ENCODE results near the gene LYRM2. TPM values are rescaled to one million over a fixed set of nuclear protein-coding genes. Genes with fewer than 3 reads are reported as not detected.

Gene LYRM2
- total RNA-seq, 4 donors from 2014 or later, result 18.3 to 33.4 (median 21.9) TPM

DNA sequence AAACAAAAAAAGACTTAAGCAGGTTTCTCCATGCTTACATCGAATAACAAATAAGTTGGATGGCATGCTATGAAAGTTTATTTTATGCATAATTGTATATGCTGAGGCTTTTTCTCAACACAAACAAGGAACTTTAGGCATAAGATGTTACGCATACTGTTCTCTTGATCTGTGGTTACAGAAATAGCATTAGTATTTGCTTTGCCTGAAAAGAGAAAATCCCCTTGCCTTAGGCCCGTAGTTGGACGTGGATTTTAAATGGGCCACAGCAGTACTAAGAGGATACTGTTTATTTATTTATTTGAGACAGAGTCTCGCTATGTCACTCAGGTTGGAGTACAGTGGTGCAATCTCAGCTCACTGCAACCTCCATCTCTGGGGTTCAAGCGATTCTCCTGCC lies 19.0 kb downstream of the LYRM2 start:
- H3K27ac ChIP-seq, result no peak overlapping the region
- H3K4me1 ChIP-seq, result no peaks in the 10 kb centered on the region
- no peak overlapping the region for H3K4me3 ChIP-seq
- no peak for TF ChIP-seq POLR2A (IDR thresholded peaks at IDR 0.05)
- TF ChIP-seq POLR2AphosphoS5 (IDR thresholded peaks at IDR 0.05), result no peak
- TF ChIP-seq EP300 (IDR thresholded peaks at IDR 0.05), result no peak
- no peak for TF ChIP-seq CTCF (IDR thresholded peaks at IDR 0.05)
- ATAC-seq, result no peak
- H3K27me3 ChIP-seq, result no peaks in the 10 kb centered on the region
- H3K36me3 ChIP-seq, result peaks cover 0 to 53% of the 10 kb centered on the region in 2 donors
- H3K9me3 ChIP-seq, result no peaks in the 10 kb centered on the region
- 95 to 96% methylated on average over 6 of the region's 6 CpGs for WGBS, 2 donors (ENCODE audit: low coverage in 1 of 2)

GRCh38 chr6:89618026-89618425 lies 20.5 kb downstream of the LYRM2 start:
- Histone ChIP-seq H3K9me3 (no peaks in the 10 kb centered on the region), H3K27ac (no peak overlapping the region), H3K4me3 (no peak overlapping the region), H3K4me1 (no peaks in the 10 kb centered on the region), H3K27me3 (no peaks in the 10 kb centered on the region), H3K36me3 (peaks cover 0 to 39% of the 10 kb centered on the region in 2 donors)
- no peak for ATAC-seq
- TF ChIP-seq CTCF (IDR thresholded peaks at IDR 0.05) (no peak), POLR2AphosphoS5 (IDR thresholded peaks at IDR 0.05) (no peak), POLR2A (IDR thresholded peaks at IDR 0.05) (no peak), EP300 (IDR thresholded peaks at IDR 0.05) (no peak)
- 91 to 93% methylated on average over 5 to 6 of the region's 6 CpGs for WGBS, 2 donors (ENCODE audit: low coverage in 1 of 2)

- no peak for TF ChIP-seq POLR2A (IDR thresholded peaks at IDR 0.05)
- no peak for TF ChIP-seq CTCF (IDR thresholded peaks at IDR 0.05)
- no peak for TF ChIP-seq POLR2AphosphoS5 (IDR thresholded peaks at IDR 0.05)
- no peak for TF ChIP-seq EP300 (IDR thresholded peaks at IDR 0.05)
- no peak for ATAC-seq
- no peaks in the 10 kb centered on the region for H3K27me3 ChIP-seq
- 100% methylated on average over 2 to 3 of the region's 5 CpGs for WGBS, 2 donors (ENCODE audit: low coverage in 1 of 2)
- H3K27ac ChIP-seq, result no peak overlapping the region
- H3K36me3 ChIP-seq, result peaks cover 0 to 35% of the 10 kb centered on the region in 2 donors
- no peaks in the 10 kb centered on the region for H3K9me3 ChIP-seq
- no peak overlapping the region for H3K4me3 ChIP-seq
- no peaks in the 10 kb centered on the region for H3K4me1 ChIP-seq
Observed at GRCh38 chr6:89616531-89616930, 22.0 kb downstream of the LYRM2 start.

DNA sequence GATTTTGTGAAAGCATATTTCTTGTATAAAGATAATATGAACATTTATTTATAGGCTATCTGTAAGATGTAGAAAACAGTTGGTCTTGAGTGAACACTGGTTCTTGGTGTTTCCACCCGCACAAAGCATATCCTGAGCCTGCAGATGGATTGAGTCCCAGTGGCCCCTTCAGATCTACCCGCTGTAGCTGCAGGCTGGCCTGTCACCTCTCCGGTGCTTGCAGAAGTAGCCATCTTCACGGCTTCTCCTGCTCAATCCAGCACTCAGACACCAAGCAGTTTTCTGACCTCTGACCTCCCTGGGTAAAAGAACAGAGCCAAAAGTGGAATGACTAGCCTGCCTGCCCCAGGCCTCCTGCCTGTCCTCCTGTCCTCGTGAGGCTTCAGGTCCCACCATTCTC lies 22.7 kb downstream of the LYRM2 start:
- no peak for ATAC-seq
- H3K9me3 ChIP-seq, result no peaks in the 10 kb centered on the region
- no peak overlapping the region for H3K4me3 ChIP-seq
- WGBS, 2 donors (ENCODE audit: low coverage in 1 of 2), result 86% methylated on average over 5 of the region's 5 CpGs; no CpG with 5 or more reads in 1 of the 2 donors
- TF ChIP-seq POLR2A (IDR thresholded peaks at IDR 0.05) (no peak), POLR2AphosphoS5 (IDR thresholded peaks at IDR 0.05) (no peak)
- no peak overlapping the region for H3K27ac ChIP-seq
- peaks cover 0 to 28% of the 10 kb centered on the region in 2 donors for H3K36me3 ChIP-seq
- H3K27me3 ChIP-seq, result no peaks in the 10 kb centered on the region
- H3K4me1 ChIP-seq, result no peaks in the 10 kb centered on the region

DNA sequence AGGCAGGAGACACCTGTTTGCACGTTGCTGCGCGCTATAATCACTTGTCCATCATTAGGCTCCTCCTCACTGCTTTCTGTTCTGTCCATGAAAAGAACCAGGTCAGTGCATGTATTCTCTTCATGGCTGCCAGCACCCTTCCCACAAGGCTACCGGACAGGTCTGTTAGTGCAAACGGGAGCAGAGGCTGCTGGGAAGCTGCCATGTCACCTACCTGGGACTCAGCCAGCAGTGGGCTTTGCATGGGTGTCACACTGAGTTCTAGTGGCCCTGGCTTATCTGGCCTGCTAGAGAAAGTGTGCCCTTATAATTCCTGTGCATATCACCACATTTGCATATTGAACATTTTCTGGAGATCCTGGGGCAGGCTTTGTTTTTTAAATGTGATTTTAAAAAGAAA lies 24.8 kb downstream of the LYRM2 start:
- Histone ChIP-seq H3K36me3 (peaks cover 0 to 19% of the 10 kb centered on the region in 2 donors), H3K4me1 (no peaks in the 10 kb centered on the region), H3K27me3 (no peaks in the 10 kb centered on the region), H3K9me3 (no peaks in the 10 kb centered on the region), H3K27ac (no peak overlapping the region), H3K4me3 (no peak overlapping the region)
- WGBS, 2 donors (ENCODE audit: low coverage in 1 of 2), result 62 to 86% methylated on average over 5 of the region's 5 CpGs
- no peak for ATAC-seq
- no peak for TF ChIP-seq POLR2A (IDR thresholded peaks at IDR 0.05)
- TF ChIP-seq CTCF (IDR thresholded peaks at IDR 0.05), result no peak
- TF ChIP-seq POLR2AphosphoS5 (IDR thresholded peaks at IDR 0.05), result no peak
